ENCODE results near the gene CYP2U1.

DNA sequence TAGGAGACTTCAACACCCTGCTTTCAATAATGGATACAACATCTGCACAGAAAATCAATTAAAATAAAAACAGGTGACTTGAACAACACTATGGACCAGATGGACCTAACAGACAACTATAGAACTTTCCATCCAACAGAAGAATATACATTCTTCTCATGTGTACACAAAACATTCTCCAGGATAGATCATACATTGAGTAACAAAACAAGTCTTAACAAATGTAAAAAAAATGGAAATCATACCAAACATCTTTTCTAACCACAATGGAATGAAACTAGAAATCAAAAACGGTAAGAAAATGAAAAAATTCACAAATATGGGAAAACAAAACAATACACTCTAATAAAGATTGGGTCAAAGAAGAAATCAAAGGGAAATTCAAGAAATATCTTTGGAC, 24.7 kb downstream of the CYP2U1 start:
- no peak for TF ChIP-seq RFX5 (IDR thresholded peaks at IDR 0.05; ENCODE audit: low read length)
- TF ChIP-seq POLR2AphosphoS5 (IDR thresholded peaks at IDR 0.05; ENCODE audit: low read depth, low read length), result no peak
- TF ChIP-seq EZH2phosphoT487 (IDR thresholded peaks at IDR 0.05; ENCODE audit: borderline replicate concordance, low read depth), result no peak
- TF ChIP-seq TEAD4 (IDR thresholded peaks at IDR 0.05; ENCODE audit: borderline replicate concordance, insufficient read depth), result no peak
